HG02798 (cell line): ENCODE results near the gene COL20A1.

ENCODE experiments used
- ATAC-seq: cut with Tn5 transposase; IDR thresholded peaks from one replicate; pipeline ENCODE4 v1.9.1; 2021; ENCODE audit warnings: mild to moderate bottlenecking; ENCODE audit not compliant: unreplicated experiment, poor library complexity

Gene COL20A1

GRCh38 chr20:63289311-63290135, 3.5 kb upstream of the COL20A1 start:
- no peak for ATAC-seq

DNA sequence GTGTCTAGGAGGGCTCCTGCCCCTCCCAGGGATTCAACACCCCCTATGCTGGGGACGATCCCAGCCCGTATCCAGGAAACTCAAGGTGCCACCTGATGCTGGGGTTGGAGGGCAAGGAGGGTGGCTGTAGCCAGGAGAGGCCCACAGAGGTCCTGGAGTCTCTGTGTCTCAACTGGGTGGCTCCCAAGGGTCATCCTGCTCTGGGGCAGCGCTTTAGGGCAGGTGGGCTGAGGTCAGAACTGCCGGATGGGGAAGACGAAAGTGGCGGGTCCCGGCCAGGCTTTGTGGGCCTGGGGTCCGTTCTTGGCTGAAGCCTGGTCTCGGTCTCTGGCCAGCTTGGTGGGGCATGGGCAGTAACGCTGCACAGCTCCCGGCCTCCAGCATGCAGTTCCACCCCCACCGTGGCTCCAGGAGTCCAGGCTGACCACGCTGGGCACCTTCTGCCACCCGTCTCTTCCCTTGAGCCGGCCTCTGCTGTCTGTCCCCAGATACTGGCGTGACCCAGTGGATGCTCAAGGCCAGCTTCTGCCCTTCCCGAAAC, 2.8 kb upstream of the COL20A1 start:
- ATAC-seq = no peak

DNA sequence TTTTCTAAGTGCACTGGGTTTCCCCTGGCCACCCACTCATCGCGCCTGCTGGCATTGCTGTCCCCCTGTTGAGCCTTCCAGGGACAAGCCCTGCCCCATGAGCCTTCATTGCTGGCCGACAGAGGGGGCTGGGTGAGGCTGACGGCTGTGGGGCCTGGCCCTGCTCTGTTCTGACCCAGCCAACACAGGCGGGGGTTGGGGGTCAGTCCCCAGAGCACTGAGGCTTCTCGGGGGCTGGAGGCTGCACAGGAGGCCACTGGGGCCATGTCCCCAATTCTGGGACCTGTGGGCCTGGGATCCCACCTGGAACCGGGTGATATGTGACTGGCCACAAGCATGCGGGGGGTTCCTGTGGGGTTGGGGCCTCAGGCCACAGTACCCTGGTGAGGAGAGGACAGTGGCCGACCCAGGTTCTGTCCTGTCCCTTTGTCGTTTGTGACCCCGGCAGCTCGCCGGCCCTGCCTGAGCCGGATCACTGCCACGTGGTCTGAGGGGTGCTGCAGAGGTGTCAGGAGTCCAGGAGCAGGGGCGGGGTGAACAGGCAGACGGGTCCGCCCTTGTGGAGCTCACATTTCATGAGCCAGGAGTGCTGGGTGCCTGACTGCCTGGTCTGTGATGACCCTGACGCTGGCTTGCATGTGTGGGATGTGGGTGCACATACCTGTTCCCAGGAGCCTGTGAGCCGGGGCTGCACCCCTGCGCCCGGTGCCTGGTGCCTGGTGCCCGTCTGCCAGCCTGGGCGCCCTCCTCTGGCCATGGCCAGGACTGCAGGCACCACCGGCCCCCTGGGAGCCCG, 2.1 kb upstream of the COL20A1 start:
- ATAC-seq = no peak

DNA sequence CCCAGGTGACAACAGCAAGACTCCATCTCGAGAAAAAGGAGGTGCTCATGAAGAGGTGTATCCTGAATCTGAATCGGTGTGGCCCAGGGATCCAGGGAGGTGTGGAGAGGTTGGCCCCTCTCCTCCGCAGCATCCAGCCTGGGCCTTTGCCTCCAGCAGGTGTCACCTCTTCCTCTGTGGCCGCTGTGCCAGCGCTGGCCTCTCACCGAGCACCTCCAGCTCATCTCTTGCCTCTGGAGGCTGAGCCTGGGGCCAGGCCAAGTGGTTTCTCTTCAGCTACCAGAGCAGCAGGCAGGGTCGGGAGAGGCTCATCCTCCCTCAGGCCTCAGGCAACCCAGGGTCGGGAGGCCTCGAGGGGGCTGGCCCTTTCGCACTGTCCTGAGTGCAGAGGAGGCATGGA, 1.2 kb upstream of the COL20A1 start:
- ATAC-seq = no peak

DNA sequence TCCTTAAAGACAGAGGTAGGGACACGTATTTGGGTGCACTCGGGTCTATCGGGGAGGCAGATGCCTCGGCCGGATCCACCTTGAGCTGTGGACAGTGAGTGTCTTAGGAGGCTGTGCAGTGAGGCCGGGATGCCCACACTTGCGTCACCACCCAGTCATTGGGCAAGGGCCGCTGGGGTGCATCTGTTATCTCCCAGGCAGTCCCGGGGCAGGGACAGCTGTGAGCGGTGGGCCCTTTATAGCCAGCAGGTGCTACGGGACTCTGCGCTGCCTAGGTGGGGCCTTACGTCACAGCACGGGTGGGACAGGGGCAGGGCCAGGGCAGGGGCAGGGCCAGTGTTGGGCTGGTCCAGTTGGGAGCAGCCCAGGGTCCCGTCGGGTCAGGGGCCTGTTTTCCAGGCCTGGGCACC, 689 bp upstream of the COL20A1 start:
- no peak for ATAC-seq

GRCh38 chr20:63293456-63293855, 470 bp downstream of the COL20A1 start:
- ATAC-seq = no peak

GRCh38 chr20:63293871-63294535, 1.0 kb downstream of the COL20A1 start:
- ATAC-seq = no peak

- no peak for ATAC-seq
These were observed 1.5 kb downstream of the COL20A1 start for GRCh38 chr20:63294536-63294900.

DNA sequence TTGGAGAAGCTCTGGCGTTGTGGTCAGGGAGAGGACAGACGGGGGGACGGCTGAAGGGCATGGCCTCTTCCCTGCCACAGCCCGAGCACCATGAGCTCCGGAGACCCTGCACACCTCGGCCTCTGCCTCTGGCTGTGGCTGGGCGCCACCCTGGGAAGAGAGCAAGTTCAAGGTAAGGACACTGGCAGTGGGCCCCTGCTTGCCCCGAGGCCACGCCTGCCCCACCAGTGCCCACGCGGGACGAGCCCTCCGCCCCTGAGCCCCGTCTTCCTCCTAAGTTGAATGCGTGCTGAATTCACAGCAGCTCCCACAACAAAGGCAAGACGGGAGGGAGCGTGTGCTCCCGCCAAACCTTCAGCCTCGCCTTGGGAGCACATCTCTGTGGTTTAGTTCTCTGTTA, 2.0 kb downstream of the COL20A1 start:
- no peak for ATAC-seq

DNA sequence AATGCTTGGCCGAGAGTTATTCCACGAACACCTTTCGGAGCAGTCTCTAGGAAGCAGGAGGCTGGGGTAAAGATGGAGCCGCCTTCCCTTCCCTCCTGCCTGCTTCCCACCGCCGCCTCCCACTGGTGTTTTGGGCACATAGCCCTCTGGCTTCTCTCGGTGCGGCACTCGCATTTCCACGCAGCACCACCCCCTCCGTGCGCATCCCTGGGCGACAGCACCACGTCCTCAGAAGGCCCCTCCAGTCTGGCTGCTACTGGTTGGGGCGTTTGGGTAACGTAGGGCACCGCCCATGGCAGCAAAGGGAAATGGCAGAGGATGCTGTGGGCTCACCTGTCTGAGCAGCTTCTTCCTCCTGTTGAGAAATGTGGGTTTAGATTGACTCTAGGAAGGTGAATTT, 2.4 kb downstream of the COL20A1 start:
- no peak for ATAC-seq

DNA sequence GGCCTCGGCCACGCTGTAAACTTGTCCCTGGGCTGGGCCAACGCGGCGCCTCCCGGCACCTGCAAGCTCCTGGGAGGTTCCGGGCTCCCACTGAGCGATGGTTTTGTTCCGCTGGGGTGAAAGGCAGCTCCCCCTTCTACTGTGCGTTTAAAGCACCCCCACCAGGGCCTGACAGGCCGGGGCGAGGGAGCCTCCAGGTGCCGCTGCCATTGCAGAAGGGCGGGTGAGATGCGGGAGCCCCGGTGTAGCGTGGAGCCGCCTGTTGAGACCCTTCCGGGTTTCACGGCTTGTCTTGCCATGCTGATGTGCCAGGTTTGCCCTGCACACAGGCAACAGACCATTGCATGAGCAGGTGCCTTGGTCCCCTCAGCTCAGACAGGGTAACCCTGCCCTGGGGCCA, 2.9 kb downstream of the COL20A1 start:
- ATAC-seq = no peak

GRCh38 chr20:63296531-63297299, 3.7 kb downstream of the COL20A1 start:
- no peak for ATAC-seq

GRCh38 chr20:63297371-63297781, 4.4 kb downstream of the COL20A1 start:
- no peak for ATAC-seq

- ATAC-seq = no peak
These were observed 5.0 kb downstream of the COL20A1 start for GRCh38 chr20:63297796-63298572.

- no peak for ATAC-seq
These were observed 5.8 kb downstream of the COL20A1 start for GRCh38 chr20:63298731-63299312.

DNA sequence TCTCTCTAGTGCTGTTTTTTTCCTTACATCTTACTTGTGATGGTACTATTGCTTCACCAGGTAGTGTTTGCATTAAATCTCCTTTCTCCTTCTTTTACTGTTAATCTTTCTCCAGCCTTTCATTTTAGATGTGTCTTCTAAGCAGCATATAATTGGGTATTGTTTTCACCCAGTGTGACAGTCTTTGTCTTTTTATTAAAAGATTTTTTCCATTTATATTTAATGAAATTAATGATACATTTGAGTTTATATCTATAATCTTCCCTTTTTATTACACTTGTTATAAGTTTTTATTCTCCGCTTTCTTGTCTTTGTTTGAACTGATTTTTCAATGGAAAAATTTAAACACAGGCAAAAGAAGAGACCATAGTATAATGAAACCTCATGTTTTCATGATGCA, 8.7 kb downstream of the COL20A1 start:
- ATAC-seq = no peak

GRCh38 chr20:63303095-63303666, 10.2 kb downstream of the COL20A1 start:
- no peak for ATAC-seq

GRCh38 chr20:63305393-63305792, 12.4 kb downstream of the COL20A1 start:
- no peak for ATAC-seq
